ENCODE measurements around the gene LGALS1. TPM values are rescaled to one million over a fixed set of nuclear protein-coding genes. Genes with fewer than 3 reads are reported as not detected.

Gene LGALS1
- total RNA-seq, 1 experiment from 2014 or later, result 32.8 TPM

DNA sequence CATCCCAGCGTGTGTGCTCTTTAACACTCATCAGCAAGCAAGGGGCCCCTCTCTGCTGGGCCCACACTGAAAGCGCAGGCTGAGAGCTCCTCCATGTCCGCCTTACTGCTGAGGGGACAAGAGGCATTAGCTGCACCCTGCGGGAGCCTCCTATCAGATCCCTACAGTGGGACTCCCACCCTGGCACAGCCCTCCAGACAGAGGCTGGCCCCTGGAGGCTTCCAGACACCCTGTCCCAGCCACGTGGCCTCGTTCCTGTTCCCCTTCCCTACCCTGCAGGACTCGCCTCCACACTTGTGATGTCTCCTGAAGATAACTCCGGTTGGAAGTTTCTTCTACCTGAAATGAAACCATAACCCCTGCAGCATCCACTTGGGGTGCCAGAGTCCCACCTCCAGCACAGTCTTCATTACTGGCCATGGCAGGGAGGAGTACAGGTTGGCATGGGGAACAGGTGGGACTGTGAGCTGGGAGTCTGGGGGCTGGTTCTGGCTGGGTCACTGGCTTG, 41.0 kb upstream of the LGALS1 start:
- Histone ChIP-seq H2BK5ac (ENCODE audit: insufficient read length, low read length) (no peak overlapping the region), H4K5ac (ENCODE audit: insufficient read length, low read depth, low read length) (no peak overlapping the region), H3K9ac (ENCODE audit: extremely low read depth, insufficient read length, low read length) (no peak overlapping the region), H3K18ac (ENCODE audit: insufficient read length, low read depth, low read length) (no peak overlapping the region), H3K23ac (ENCODE audit: insufficient read length, low read depth, low read length) (no peak overlapping the region), H3K9me3 (ENCODE audit: control insufficient read depth, low read depth, low read length) (no peaks in the 10 kb centered on the region), H3K79me1 (ENCODE audit: insufficient read depth, low read depth, low read length, poor library complexity, severe bottlenecking) (no peaks in the 10 kb centered on the region), H2BK12ac (ENCODE audit: insufficient read length, low read depth, low read length) (no peak overlapping the region), H4K8ac (replicated peaks; ENCODE audit: insufficient read length, low read depth, low read length) (no peak overlapping the region), H3K4me1 (ENCODE audit: insufficient read depth, low read length) (peaks cover 5% of the 10 kb centered on the region; the same call in 1 of the 2 replicates), H2AK5ac (ENCODE audit: insufficient read length, low read length) (no peak overlapping the region), H2AFZ (ENCODE audit: low read length) (no peak overlapping the region), H3T11ph (ENCODE audit: low read length) (no peak overlapping the region), H4K20me1 (ENCODE audit: control insufficient read depth, insufficient read depth, insufficient read length) (no peaks in the 10 kb centered on the region), H3K14ac (ENCODE audit: insufficient read depth, low read length) (no peak overlapping the region), H2BK20ac (ENCODE audit: low read depth, low read length, poor library complexity, severe bottlenecking) (no peak overlapping the region), H2BK120ac (ENCODE audit: low read depth, low read length, poor library complexity, severe bottlenecking) (no peak overlapping the region), H4K91ac (ENCODE audit: insufficient read length, low read depth, low read length) (no peak overlapping the region), H3K27ac (ENCODE audit: insufficient read length, low read depth, low read length) (no peak overlapping the region), H3K56ac (ENCODE audit: insufficient read length, low read depth, low read length) (no peak overlapping the region), H3K4ac (ENCODE audit: low read depth, low read length) (no peak overlapping the region), H3K27me3 (ENCODE audit: insufficient read depth, low read length) (no peaks in the 10 kb centered on the region), H2BK15ac (ENCODE audit: low read depth, low read length) (no peak overlapping the region; the same call in 1 of the 2 replicates), H3K23me2 (ENCODE audit: insufficient read length, low read depth, low read length, poor library complexity, severe bottlenecking) (peaks cover 5% of the 10 kb centered on the region), H3K4me2 (ENCODE audit: insufficient read depth, insufficient read length, low read length) (no peak overlapping the region), H3K79me2 (ENCODE audit: insufficient read depth, low read length) (no peaks in the 10 kb centered on the region)
- no CpG with 5 or more reads among the region's 8 CpGs for WGBS (ENCODE audit: extremely low coverage, insufficient read length, low lambda C conversion rate)
- TF ChIP-seq, protein P1, sequence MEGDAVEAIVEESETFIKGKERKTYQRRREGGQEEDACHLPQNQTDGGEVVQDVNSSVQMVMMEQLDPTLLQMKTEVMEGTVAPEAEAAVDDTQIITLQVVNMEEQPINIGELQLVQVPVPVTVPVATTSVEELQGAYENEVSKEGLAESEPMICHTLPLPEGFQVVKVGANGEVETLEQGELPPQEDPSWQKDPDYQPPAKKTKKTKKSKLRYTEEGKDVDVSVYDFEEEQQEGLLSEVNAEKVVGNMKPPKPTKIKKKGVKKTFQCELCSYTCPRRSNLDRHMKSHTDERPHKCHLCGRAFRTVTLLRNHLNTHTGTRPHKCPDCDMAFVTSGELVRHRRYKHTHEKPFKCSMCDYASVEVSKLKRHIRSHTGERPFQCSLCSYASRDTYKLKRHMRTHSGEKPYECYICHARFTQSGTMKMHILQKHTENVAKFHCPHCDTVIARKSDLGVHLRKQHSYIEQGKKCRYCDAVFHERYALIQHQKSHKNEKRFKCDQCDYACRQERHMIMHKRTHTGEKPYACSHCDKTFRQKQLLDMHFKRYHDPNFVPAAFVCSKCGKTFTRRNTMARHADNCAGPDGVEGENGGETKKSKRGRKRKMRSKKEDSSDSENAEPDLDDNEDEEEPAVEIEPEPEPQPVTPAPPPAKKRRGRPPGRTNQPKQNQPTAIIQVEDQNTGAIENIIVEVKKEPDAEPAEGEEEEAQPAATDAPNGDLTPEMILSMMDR (conservative IDR thresholded peaks at IDR 0.05), result no peak; the same call in 2 of the 3 replicates
- H3K9me3 Mint-ChIP-seq, result no peaks in the 10 kb centered on the region
- DNase-seq, result no peak
- H3K4me3 Mint-ChIP-seq, result no peak overlapping the region
- peaks cover 31 to 37% of the 10 kb centered on the region in 2 experiments for H3K4me1 Mint-ChIP-seq
- H3K27ac Mint-ChIP-seq, result peak overlapping the region in 2 of 3 experiments; percentile 42 to 92; a peak in 5 of 7 replicates
- H3K36me3 Mint-ChIP-seq (ENCODE audit: insufficient read depth in 1 of 3, low read depth in 3 of 3), result peaks cover 0 to 12% (median 8%) of the 10 kb centered on the region in 3 experiments; a peak in 5 of 7 replicates
- H3K27me3 Mint-ChIP-seq (ENCODE audit: low read depth), result no peaks in the 10 kb centered on the region; the same call in 1 of the 2 replicates
